Measurements from ENCODE around the gene LRRK1.

The LRRK1 gene

DNA sequence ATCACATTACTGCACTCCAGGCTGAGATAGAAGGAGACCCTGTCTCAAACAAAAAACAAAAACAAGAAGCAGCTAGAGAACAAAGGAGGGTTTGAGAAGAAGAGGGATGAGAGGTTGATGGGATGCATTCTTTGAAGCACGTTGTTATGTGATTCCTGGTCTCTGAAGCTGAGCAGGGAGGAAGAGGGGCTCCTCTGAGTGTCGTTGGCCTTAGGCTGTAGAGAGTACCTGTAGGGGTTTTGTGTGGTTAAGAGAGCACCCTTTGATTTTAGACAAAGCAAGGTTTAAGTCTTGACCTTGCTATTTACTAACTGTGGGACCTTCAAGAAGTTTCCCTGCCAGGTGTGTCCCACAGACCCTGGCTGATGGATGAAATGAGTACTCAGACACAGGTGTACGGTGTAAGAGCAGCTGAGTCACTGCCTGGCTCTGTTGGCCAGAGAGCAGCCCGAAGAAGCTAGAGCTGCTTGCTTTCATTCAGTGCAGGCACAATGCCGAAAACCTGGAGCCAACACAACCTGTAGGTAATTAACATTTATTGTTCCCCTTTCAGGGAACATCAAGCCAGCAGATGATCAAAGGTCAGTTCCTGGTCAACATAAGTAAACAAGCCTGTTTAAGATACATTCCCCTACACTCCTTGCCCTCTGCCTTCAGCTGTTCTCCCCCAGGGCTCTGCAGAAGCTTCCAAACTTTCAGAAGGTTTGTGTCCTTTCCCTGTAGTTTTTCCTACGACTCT lies 67.2 kb downstream of the LRRK1 start:
- Histone ChIP-seq H3K4me2 (ENCODE audit: low read length) (no peak overlapping the region), H3K4me1 (ENCODE audit: control insufficient read depth, low read length) (peaks cover 4% of the 10 kb centered on the region), H4K20me1 (ENCODE audit: control insufficient read depth, insufficient read depth, low read depth, low read length) (no peaks in the 10 kb centered on the region), H3K9me2 (replicated peaks; ENCODE audit: control insufficient read depth, low read length) (no peaks in the 10 kb centered on the region), H3K27ac (ENCODE audit: low read depth, low read length) (no peak overlapping the region), H3F3A (ENCODE audit: control insufficient read depth, insufficient read depth) (no peaks in the 10 kb centered on the region; the same call in 1 of the 2 replicates), H3K4me3 (ENCODE audit: low read length) (no peak overlapping the region), H3K27me3 (ENCODE audit: control insufficient read depth, low read length) (no peaks in the 10 kb centered on the region), H3K36me3 (ENCODE audit: control insufficient read depth, low read length) (peaks cover 93% of the 10 kb centered on the region), H3K9me3 (ENCODE audit: control insufficient read depth, insufficient read depth, low read length) (no peaks in the 10 kb centered on the region), H3K79me2 (ENCODE audit: control insufficient read depth, low read length) (peaks cover 68% of the 10 kb centered on the region)
- TF ChIP-seq, protein P1, sequence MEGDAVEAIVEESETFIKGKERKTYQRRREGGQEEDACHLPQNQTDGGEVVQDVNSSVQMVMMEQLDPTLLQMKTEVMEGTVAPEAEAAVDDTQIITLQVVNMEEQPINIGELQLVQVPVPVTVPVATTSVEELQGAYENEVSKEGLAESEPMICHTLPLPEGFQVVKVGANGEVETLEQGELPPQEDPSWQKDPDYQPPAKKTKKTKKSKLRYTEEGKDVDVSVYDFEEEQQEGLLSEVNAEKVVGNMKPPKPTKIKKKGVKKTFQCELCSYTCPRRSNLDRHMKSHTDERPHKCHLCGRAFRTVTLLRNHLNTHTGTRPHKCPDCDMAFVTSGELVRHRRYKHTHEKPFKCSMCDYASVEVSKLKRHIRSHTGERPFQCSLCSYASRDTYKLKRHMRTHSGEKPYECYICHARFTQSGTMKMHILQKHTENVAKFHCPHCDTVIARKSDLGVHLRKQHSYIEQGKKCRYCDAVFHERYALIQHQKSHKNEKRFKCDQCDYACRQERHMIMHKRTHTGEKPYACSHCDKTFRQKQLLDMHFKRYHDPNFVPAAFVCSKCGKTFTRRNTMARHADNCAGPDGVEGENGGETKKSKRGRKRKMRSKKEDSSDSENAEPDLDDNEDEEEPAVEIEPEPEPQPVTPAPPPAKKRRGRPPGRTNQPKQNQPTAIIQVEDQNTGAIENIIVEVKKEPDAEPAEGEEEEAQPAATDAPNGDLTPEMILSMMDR (IDR thresholded peaks at IDR 0.05; ENCODE audit: low read depth, low read length, poor library complexity, severe bottlenecking): no peak
- TF ChIP-seq EZH2phosphoT487 (IDR thresholded peaks at IDR 0.05; ENCODE audit: borderline replicate concordance, low read length): no peak

DNA sequence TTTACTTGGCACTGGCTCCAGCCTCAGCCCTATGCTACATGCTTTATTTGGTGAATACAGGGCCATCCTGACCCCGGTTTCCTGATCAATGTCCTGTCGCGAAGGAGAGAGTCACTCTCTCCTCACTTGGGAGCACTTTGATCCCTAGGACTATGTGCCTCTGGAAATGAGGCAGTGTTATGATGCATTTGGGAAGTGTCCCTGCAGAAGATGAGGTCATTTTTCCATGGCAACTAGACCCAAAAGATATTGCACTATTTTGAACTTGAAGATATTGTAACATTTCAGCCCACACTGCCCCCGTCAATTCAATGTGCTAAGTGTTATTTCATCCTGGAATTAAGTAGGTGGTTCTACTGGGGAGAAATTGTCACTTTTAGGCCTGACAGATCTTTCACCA lies 68.0 kb downstream of the LRRK1 start:
- Histone ChIP-seq H3K9me3 (ENCODE audit: control insufficient read depth, insufficient read depth, low read length) (no peaks in the 10 kb centered on the region), H3K9me2 (replicated peaks; ENCODE audit: control insufficient read depth, low read length) (no peaks in the 10 kb centered on the region), H3K4me3 (ENCODE audit: low read length) (no peak overlapping the region), H3K27me3 (ENCODE audit: control insufficient read depth, low read length) (no peaks in the 10 kb centered on the region), H4K20me1 (ENCODE audit: control insufficient read depth, insufficient read depth, low read depth, low read length) (no peaks in the 10 kb centered on the region), H3K4me1 (ENCODE audit: control insufficient read depth, low read length) (no peaks in the 10 kb centered on the region), H3F3A (ENCODE audit: control insufficient read depth, insufficient read depth) (no peaks in the 10 kb centered on the region; the same call in 1 of the 2 replicates), H3K27ac (ENCODE audit: low read depth, low read length) (no peak overlapping the region), H3K79me2 (ENCODE audit: control insufficient read depth, low read length) (peaks cover 66% of the 10 kb centered on the region), H3K4me2 (ENCODE audit: low read length) (no peak overlapping the region), H3K36me3 (ENCODE audit: control insufficient read depth, low read length) (peaks cover 93% of the 10 kb centered on the region)
- no peak for TF ChIP-seq EZH2phosphoT487 (IDR thresholded peaks at IDR 0.05; ENCODE audit: borderline replicate concordance, low read length)
- TF ChIP-seq, protein P1 (IDR thresholded peaks at IDR 0.05; ENCODE audit: low read depth, low read length, poor library complexity, severe bottlenecking): no peak

DNA sequence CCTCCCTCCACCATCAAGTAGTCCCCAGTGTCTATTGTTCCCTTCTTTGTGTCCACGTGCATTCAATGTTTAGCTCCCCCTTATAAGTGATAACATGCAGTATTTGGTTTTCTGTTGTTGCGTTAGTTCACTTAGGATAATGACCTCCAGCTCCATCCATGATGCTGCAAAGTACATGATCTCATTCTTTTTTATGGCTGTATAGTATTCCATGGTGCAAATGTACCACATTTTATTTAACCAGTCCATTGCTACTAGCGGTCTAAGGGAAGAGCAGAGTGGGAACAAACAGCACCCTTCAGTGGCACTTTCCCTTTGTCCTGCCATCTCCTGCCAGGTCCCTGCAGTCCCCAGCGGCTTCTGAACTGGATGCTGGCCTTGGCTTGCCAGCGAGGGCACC lies 69.1 kb downstream of the LRRK1 start:
- H3K4me2 ChIP-seq (ENCODE audit: low read length): no peak overlapping the region
- H3K36me3 ChIP-seq (ENCODE audit: control insufficient read depth, low read length): peaks cover 95% of the 10 kb centered on the region
- H3K79me2 ChIP-seq (ENCODE audit: control insufficient read depth, low read length): peaks cover 64% of the 10 kb centered on the region
- H4K20me1 ChIP-seq (ENCODE audit: control insufficient read depth, insufficient read depth, low read depth, low read length): no peaks in the 10 kb centered on the region
- no peaks in the 10 kb centered on the region for H3K9me2 ChIP-seq (replicated peaks; ENCODE audit: control insufficient read depth, low read length)
- no peaks in the 10 kb centered on the region for H3K9me3 ChIP-seq (ENCODE audit: control insufficient read depth, insufficient read depth, low read length)
- H3K4me1 ChIP-seq (ENCODE audit: control insufficient read depth, low read length): no peaks in the 10 kb centered on the region
- H3F3A ChIP-seq (ENCODE audit: control insufficient read depth, insufficient read depth): no peaks in the 10 kb centered on the region; the same call in 1 of the 2 replicates
- H3K27ac ChIP-seq (ENCODE audit: low read depth, low read length): no peak overlapping the region
- no peak overlapping the region for H3K4me3 ChIP-seq (ENCODE audit: low read length)
- no peaks in the 10 kb centered on the region for H3K27me3 ChIP-seq (ENCODE audit: control insufficient read depth, low read length)
- TF ChIP-seq, protein P1 (IDR thresholded peaks at IDR 0.05; ENCODE audit: low read depth, low read length, poor library complexity, severe bottlenecking): no peak
- no peak for TF ChIP-seq EZH2phosphoT487 (IDR thresholded peaks at IDR 0.05; ENCODE audit: borderline replicate concordance, low read length)

Measured in DOHH2 (cell line).